ENCODE results near the gene ETS1.

The ETS1 gene

DNA sequence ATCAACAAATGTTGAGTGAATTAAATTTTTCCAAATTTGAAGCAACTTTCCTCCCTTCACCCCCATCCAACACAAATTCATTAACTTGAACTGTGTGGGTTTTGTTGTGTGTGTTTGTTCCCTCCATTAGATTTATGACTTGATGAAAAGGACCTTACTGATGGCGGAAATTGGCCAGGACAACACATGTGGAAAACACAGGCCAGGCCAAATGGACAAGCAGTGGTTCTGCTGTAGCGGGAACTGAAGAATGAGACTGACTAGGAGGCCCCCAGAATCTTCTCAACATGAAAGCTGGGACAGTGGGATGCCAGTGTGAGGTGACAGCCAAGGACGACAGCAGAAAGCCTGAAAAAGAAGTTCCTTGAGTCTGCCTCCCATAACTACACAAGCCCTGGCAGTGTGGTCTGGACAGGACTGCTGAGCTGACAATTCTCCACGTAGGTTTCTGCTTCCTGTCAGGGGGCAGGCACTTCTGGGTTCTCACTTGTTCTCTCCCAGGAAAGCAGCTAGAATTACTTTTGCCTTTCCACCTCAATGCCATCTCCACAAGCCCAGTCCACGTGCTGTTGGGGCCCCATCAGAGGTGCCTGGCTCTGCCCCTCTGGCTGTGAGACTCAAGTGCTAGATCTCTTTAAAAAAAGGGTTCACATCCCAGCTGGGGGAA lies 94.3 kb downstream of the ETS1 start:
- TF ChIP-seq, protein P1, sequence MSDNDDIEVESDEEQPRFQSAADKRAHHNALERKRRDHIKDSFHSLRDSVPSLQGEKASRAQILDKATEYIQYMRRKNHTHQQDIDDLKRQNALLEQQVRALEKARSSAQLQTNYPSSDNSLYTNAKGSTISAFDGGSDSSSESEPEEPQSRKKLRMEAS (IDR thresholded peaks at IDR 0.05), result peak; percentile 10; the same call in 1 of the 2 replicates
- no peak for TF ChIP-seq TCF12 (IDR thresholded peaks at IDR 0.05; ENCODE audit: low read depth)

- TF ChIP-seq, protein P1 (IDR thresholded peaks at IDR 0.05), result peak; percentile 15; the same call in 1 of the 2 replicates
- TF ChIP-seq REST (IDR thresholded peaks at IDR 0.05; ENCODE audit: low read depth) (no peak), CEBPB (IDR thresholded peaks at IDR 0.05) (0 out of 2 replicates have a peak, but pooled peaks have one; percentile 60), YY1 (IDR thresholded peaks at IDR 0.05; ENCODE audit: low read depth) (no peak), EP300 (IDR thresholded peaks at IDR 0.05; ENCODE audit: borderline replicate concordance) (peak; percentile 26; the same call in 1 of the 2 replicates)
Observed at GRCh38 chr11:128492461-128492860, 94.9 kb downstream of the ETS1 start.

GRCh38 chr11:128491195-128491936 lies 96.0 kb downstream of the ETS1 start:
- no peak for TF ChIP-seq YY1 (IDR thresholded peaks at IDR 0.05; ENCODE audit: low read depth)
- TF ChIP-seq, protein P2, sequence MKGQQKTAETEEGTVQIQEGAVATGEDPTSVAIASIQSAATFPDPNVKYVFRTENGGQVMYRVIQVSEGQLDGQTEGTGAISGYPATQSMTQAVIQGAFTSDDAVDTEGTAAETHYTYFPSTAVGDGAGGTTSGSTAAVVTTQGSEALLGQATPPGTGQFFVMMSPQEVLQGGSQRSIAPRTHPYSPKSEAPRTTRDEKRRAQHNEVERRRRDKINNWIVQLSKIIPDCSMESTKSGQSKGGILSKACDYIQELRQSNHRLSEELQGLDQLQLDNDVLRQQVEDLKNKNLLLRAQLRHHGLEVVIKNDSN (IDR thresholded peaks at IDR 0.05), result no peak
- TF ChIP-seq TCF12 (IDR thresholded peaks at IDR 0.05; ENCODE audit: low read depth), result no peak
- no peak for TF ChIP-seq RAD21 (IDR thresholded peaks at IDR 0.05; ENCODE audit: low read depth)
- TF ChIP-seq, protein P1 (IDR thresholded peaks at IDR 0.05), result no peak

DNA sequence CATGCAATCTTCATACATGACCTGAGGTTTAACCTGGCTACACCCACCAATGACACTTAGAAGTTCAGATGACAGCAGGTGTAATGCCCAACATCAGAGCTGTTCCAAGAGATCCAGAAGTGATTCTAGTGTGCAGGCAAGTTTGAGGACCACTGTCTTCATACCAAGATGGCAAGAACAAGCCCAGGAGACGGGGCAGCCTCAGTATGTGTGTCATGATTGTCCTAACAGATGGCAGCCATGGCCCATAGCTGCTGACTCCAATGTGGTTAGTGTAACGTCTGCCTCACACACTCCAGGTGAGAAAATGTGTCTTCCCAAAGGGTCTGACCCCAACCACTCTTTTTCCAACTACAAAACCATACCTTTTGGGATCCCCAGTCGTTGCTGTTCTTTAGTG lies 97.3 kb downstream of the ETS1 start:
- TF ChIP-seq NFIC (IDR thresholded peaks at IDR 0.05), result no peak
- no peak for TF ChIP-seq ZBTB7A (IDR thresholded peaks at IDR 0.05; ENCODE audit: low read depth)
- TF ChIP-seq, protein P2 (IDR thresholded peaks at IDR 0.05), result no peak
- no peak for TF ChIP-seq CEBPB (IDR thresholded peaks at IDR 0.05)
- no peak for TF ChIP-seq YY1 (IDR thresholded peaks at IDR 0.05; ENCODE audit: low read depth)
- TF ChIP-seq, protein P1 (IDR thresholded peaks at IDR 0.05), result no peak
- TF ChIP-seq CREB1 (IDR thresholded peaks at IDR 0.05; ENCODE audit: low read depth), result no peak
- TF ChIP-seq EGR1 (IDR thresholded peaks at IDR 0.05), result no peak
- TF ChIP-seq RAD21 (IDR thresholded peaks at IDR 0.05; ENCODE audit: low read depth), result no peak
- TF ChIP-seq TAF1 (IDR thresholded peaks at IDR 0.05; ENCODE audit: low read depth), result no peak
- no peak for TF ChIP-seq TEAD4 (IDR thresholded peaks at IDR 0.05)
- no peak for TF ChIP-seq EP300 (IDR thresholded peaks at IDR 0.05; ENCODE audit: borderline replicate concordance)
- TF ChIP-seq TCF12 (IDR thresholded peaks at IDR 0.05; ENCODE audit: low read depth), result no peak

GRCh38 chr11:128488471-128488870 lies 98.9 kb downstream of the ETS1 start:
- TF ChIP-seq FOXM1 (IDR thresholded peaks at IDR 0.05; ENCODE audit: borderline replicate concordance, low read depth), result no peak
- TF ChIP-seq ZBTB7A (IDR thresholded peaks at IDR 0.05; ENCODE audit: low read depth), result no peak
- no peak for TF ChIP-seq REST (IDR thresholded peaks at IDR 0.05; ENCODE audit: low read depth)

- TF ChIP-seq TCF12 (IDR thresholded peaks at IDR 0.05; ENCODE audit: low read depth), result no peak
- no peak for TF ChIP-seq TEAD4 (IDR thresholded peaks at IDR 0.05)
- no peak for TF ChIP-seq CEBPB (IDR thresholded peaks at IDR 0.05)
- TF ChIP-seq NFIC (IDR thresholded peaks at IDR 0.05), result no peak
- no peak for TF ChIP-seq TAF1 (IDR thresholded peaks at IDR 0.05; ENCODE audit: low read depth)
- TF ChIP-seq, protein P1 (IDR thresholded peaks at IDR 0.05), result no peak
- TF ChIP-seq RAD21 (IDR thresholded peaks at IDR 0.05; ENCODE audit: low read depth), result no peak
- TF ChIP-seq YY1 (IDR thresholded peaks at IDR 0.05; ENCODE audit: low read depth), result no peak
- TF ChIP-seq ZBTB7A (IDR thresholded peaks at IDR 0.05; ENCODE audit: low read depth), result no peak
- TF ChIP-seq EGR1 (IDR thresholded peaks at IDR 0.05), result no peak
- TF ChIP-seq FOXM1 (IDR thresholded peaks at IDR 0.05; ENCODE audit: borderline replicate concordance, low read depth), result no peak
- TF ChIP-seq, protein P2 (IDR thresholded peaks at IDR 0.05), result no peak
- no peak for TF ChIP-seq CREB1 (IDR thresholded peaks at IDR 0.05; ENCODE audit: low read depth)
- no peak for TF ChIP-seq EP300 (IDR thresholded peaks at IDR 0.05; ENCODE audit: borderline replicate concordance)
- TF ChIP-seq REST (IDR thresholded peaks at IDR 0.05; ENCODE audit: low read depth), result no peak
Observed at GRCh38 chr11:128487978-128488377, 99.4 kb downstream of the ETS1 start.

Measured in Ishikawa (cell line).